Keratinocyte (primary cell): ENCODE results near the gene LAMA3. TPM values are rescaled to one million over a fixed set of nuclear protein-coding genes. Genes with fewer than 3 reads are reported as not detected.

Experiments
- DNase-seq: peaks from one replicate; pipeline ENCODE4 v3.0.0-alpha.2; 2011; ENCODE audit warnings: low read depth, missing footprints, low spot score
- FAIRE-seq: peaks from 2 replicates; lab custom pipeline; 2011; peaks lifted over from hg19 to GRCh38; lab: Jason Lieb, UNC
- H2AFZ ChIP-seq: 2 replicates; pipeline ENCODE4 v1.6.0; 2012; ENCODE audit warnings: low read length, control low read depth, inconsistent platforms; ENCODE audit not compliant: control insufficient read depth
- H3K27ac ChIP-seq: 2 replicates; pipeline ENCODE4 v1.5.1; 2011; ENCODE audit warnings: low read length; ENCODE audit not compliant: control insufficient read depth, insufficient read depth
- H3K27me3 ChIP-seq: 3 replicates; pipeline ENCODE4 v1.6.0; 2011; ENCODE audit warnings: low read length; ENCODE audit not compliant: control insufficient read depth, insufficient read depth; ENCODE audit errors: extremely low read depth
- H3K36me3 ChIP-seq, 2 experiments: 2 replicates in 1 of 2; 3 replicates in 1 of 2; pipeline ENCODE4 v1.5.1; 2011; ENCODE audit warnings: low read length in 2 of 2, mild to moderate bottlenecking in 1 of 2; ENCODE audit not compliant: control insufficient read depth in 2 of 2, insufficient read depth in 2 of 2; ENCODE audit errors: extremely low read depth in 1 of 2
- H3K4me1 ChIP-seq: 3 replicates; pipeline ENCODE4 v1.5.1; 2011; ENCODE audit warnings: low read length; ENCODE audit not compliant: control insufficient read depth, insufficient read depth; ENCODE audit errors: extremely low read depth
- H3K4me2 ChIP-seq: 3 replicates; pipeline ENCODE4 v1.6.0; 2011; ENCODE audit warnings: low read depth, low read length; ENCODE audit not compliant: control insufficient read depth, insufficient read depth; ENCODE audit errors: extremely low read depth
- H3K4me3 ChIP-seq, 3 experiments: fragments of 200-600 bp in 1 of 3; sonication (generic) in 1 of 3; 2 replicates in 2 of 3; 3 replicates in 1 of 3; pipeline ENCODE4 v1.5.1; 2011 to 2016; ENCODE audit warnings: low read length in 3 of 3, mild to moderate bottlenecking in 3 of 3, control low read depth in 2 of 3, inconsistent platforms in 1 of 3, low read depth in 1 of 3, mixed read lengths in 1 of 3, mixed run types in 1 of 3, moderate library complexity in 1 of 3; ENCODE audit not compliant: control insufficient read depth in 2 of 3, insufficient read depth in 2 of 3; ENCODE audit errors: extremely low read depth in 1 of 3
- H3K79me2 ChIP-seq: 2 replicates; pipeline ENCODE4 v1.6.0; 2012; ENCODE audit warnings: low read length; ENCODE audit not compliant: control insufficient read depth, insufficient read depth
- H3K9ac ChIP-seq: 3 replicates; pipeline ENCODE4 v1.6.0; 2011; ENCODE audit warnings: low read length; ENCODE audit not compliant: control insufficient read depth, insufficient read depth; ENCODE audit errors: extremely low read depth
- H3K9me1 ChIP-seq: 3 replicates; pipeline ENCODE4 v1.6.0; 2011; ENCODE audit warnings: low read length; ENCODE audit not compliant: control insufficient read depth, insufficient read depth; ENCODE audit errors: extremely low read depth
- H3K9me3 ChIP-seq: 2 replicates; pipeline ENCODE4 v1.5.1; 2012; ENCODE audit warnings: low read depth, low read length; ENCODE audit not compliant: control insufficient read depth
- H4K20me1 ChIP-seq: 3 replicates; pipeline ENCODE4 v1.6.0; 2011; ENCODE audit warnings: low read length; ENCODE audit not compliant: control insufficient read depth, insufficient read depth; ENCODE audit errors: extremely low read depth
- EZH2 ChIP-seq: IDR thresholded peaks from one replicate; pipeline ENCODE4 v1.6.1; 2012; ENCODE audit warnings: inconsistent platforms, mild to moderate bottlenecking, low read length, moderate library complexity
- dilution Hi-C: fragments of 300-500 bp; cut with MboI; formaldehyde crosslinking; loops from one replicate; pipeline ENCODE4 v1.7.0; 2020; ENCODE audit warnings: low sequenced_read_pairs; ENCODE audit not compliant: extremely low pct_ligation_motif_present
- polyA plus RNA-seq, 5 experiments: library from polyadenylated mRNA; depleted of rRNA in 3 of 5; stranded (reverse) in 3 of 5; stranded (forward) in 1 of 5; unstranded in 1 of 5; fragments of >200 nt; gene quantifications; 1 replicate in 1 of 5; 2 replicates in 3 of 5; 3 replicates in 1 of 5; pipeline versions ENCODE4 v1.2.1 to v1.2.3, GENCODE V29; 2011 to 2012; ENCODE audit warnings: missing spikeins in 2 of 5, low read depth in 1 of 5, low replicate concordance in 1 of 5
- TF ChIP-seq, protein P1 (sequence below), 3 experiments: IDR thresholded peaks in 1 of 3; conservative IDR thresholded peaks in 1 of 3; optimal IDR thresholded peaks in 1 of 3; 2 replicates in 2 of 3; 3 replicates in 1 of 3; pipeline versions ENCODE3 to v1.5.1; 2011; ENCODE audit warnings: low read length in 3 of 3, mild to moderate bottlenecking in 3 of 3, moderate library complexity in 2 of 3, control low read depth in 1 of 3, inconsistent platforms in 1 of 3; ENCODE audit not compliant: insufficient read depth in 2 of 3; ENCODE audit errors: extremely low read depth in 1 of 3

Gene LAMA3
- polyA plus RNA-seq, 1 donor (not counting 4 experiments of a cell fraction or from before 2014, with no cell fraction given), result 1,944 TPM

DNA sequence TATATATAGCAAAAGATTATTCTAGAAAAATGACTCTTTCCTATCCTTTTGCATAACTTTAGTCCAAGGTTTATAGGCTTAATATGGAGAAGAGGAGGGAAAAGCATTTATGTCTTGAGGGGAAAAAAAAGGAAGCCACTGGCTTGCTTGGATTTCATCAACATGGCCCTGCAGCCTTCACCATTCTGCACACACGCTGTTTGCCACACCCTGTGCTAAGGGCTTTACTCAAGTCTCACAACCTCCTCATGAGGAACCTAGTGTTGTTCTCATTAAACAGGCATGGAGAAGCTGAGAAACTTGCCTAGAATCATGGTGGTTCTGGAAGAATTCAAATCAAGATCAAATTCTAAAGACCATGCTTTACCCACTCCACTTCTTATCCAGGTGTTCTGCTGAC is 208.0 kb downstream of the LAMA3 start:
- no peak for FAIRE-seq
- Histone ChIP-seq H3K27ac (no peak overlapping the region), H4K20me1 (peaks cover 19% of the 10 kb centered on the region), H3K4me2 (no peak overlapping the region), H2AFZ (no peak overlapping the region), H3K9me1 (no peaks in the 10 kb centered on the region), H3K27me3 (no peaks in the 10 kb centered on the region), H3K4me3 (no peak overlapping the region), H3K79me2 (peaks cover 5% of the 10 kb centered on the region), H3K9me3 (no peaks in the 10 kb centered on the region), H3K36me3 (peaks cover 42 to 67% of the 10 kb centered on the region in 2 experiments), H3K4me1 (no peaks in the 10 kb centered on the region), H3K9ac (no peak overlapping the region)
- no peak for DNase-seq
- dilution Hi-C loops, result no loop called here
- no peak for TF ChIP-seq EZH2
- TF ChIP-seq, protein P1, sequence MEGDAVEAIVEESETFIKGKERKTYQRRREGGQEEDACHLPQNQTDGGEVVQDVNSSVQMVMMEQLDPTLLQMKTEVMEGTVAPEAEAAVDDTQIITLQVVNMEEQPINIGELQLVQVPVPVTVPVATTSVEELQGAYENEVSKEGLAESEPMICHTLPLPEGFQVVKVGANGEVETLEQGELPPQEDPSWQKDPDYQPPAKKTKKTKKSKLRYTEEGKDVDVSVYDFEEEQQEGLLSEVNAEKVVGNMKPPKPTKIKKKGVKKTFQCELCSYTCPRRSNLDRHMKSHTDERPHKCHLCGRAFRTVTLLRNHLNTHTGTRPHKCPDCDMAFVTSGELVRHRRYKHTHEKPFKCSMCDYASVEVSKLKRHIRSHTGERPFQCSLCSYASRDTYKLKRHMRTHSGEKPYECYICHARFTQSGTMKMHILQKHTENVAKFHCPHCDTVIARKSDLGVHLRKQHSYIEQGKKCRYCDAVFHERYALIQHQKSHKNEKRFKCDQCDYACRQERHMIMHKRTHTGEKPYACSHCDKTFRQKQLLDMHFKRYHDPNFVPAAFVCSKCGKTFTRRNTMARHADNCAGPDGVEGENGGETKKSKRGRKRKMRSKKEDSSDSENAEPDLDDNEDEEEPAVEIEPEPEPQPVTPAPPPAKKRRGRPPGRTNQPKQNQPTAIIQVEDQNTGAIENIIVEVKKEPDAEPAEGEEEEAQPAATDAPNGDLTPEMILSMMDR (optimal IDR thresholded peaks at IDR 0.05 in 1 of 3, IDR thresholded peaks at IDR 0.05 in 1 of 3, conservative IDR thresholded peaks at IDR 0.05 in 1 of 3; ENCODE audit: extremely low read depth in 1 of 3, insufficient read depth in 2 of 3, low read length in 3 of 3), result no peak

DNA sequence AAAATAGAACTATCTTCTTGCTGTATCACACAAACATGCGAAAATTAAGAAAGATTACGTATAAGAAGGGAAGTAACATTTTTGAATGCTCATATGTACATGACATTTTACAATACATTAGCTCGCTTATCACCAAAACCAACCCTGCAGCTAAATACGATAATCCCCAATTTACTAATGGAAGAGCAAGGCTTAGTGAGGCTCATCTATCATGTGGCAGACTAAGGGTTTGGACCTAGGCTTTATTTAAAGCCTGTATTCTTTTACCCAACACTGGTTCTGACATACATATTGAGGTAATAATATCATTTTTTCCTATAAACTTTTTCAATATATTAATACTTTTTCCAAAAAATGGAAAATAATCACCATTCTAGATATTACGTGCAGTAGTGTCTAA is 208.5 kb downstream of the LAMA3 start:
- H3K9me1 ChIP-seq, result no peaks in the 10 kb centered on the region
- peaks cover 45 to 71% of the 10 kb centered on the region in 2 experiments for H3K36me3 ChIP-seq
- H2AFZ ChIP-seq, result no peak overlapping the region
- dilution Hi-C loops, result no loop called here
- TF ChIP-seq EZH2, result no peak
- TF ChIP-seq, protein P1 (optimal IDR thresholded peaks at IDR 0.05 in 1 of 3, IDR thresholded peaks at IDR 0.05 in 1 of 3, conservative IDR thresholded peaks at IDR 0.05 in 1 of 3; ENCODE audit: extremely low read depth in 1 of 3, insufficient read depth in 2 of 3, low read length in 3 of 3), result no peak
- peaks cover 5% of the 10 kb centered on the region for H3K79me2 ChIP-seq
- DNase-seq (no peak), FAIRE-seq (no peak)
- H3K4me3 ChIP-seq, result no peak overlapping the region
- no peak overlapping the region for H3K9ac ChIP-seq
- H3K4me1 ChIP-seq, result no peaks in the 10 kb centered on the region
- H3K27me3 ChIP-seq, result no peaks in the 10 kb centered on the region
- no peak overlapping the region for H3K4me2 ChIP-seq
- H3K27ac ChIP-seq, result no peak overlapping the region
- no peaks in the 10 kb centered on the region for H3K9me3 ChIP-seq
- H4K20me1 ChIP-seq, result peaks cover 19% of the 10 kb centered on the region
